ENCODE data around the gene FCGR3A.
"Not testable (repeated sequence)": the region's sequence is repeated elsewhere in the genome, so short reads cannot be mapped to it uniquely, and the experiment has no call there.

- not testable (repeated sequence) for TF ChIP-seq CTCF, POLR2A (IDR thresholded peaks at IDR 0.05)
Measured at GRCh38 chr1:161539731-161540569, 9.7 kb downstream of the FCGR3A start.
